NT2/D1 (cell line): Measurements from ENCODE around the gene PKNOX2.

Experiments used
- YY1 ChIP-seq: IDR thresholded peaks from 2 replicates; pipeline ENCODE4 v1.6.1; 2011; ENCODE audit not compliant: insufficient read length, insufficient read depth
- ZNF274 ChIP-seq: IDR thresholded peaks from 2 replicates; pipeline ENCODE4 v1.6.1; 2011; ENCODE audit warnings: mild to moderate bottlenecking, low read depth, low read length

DNA sequence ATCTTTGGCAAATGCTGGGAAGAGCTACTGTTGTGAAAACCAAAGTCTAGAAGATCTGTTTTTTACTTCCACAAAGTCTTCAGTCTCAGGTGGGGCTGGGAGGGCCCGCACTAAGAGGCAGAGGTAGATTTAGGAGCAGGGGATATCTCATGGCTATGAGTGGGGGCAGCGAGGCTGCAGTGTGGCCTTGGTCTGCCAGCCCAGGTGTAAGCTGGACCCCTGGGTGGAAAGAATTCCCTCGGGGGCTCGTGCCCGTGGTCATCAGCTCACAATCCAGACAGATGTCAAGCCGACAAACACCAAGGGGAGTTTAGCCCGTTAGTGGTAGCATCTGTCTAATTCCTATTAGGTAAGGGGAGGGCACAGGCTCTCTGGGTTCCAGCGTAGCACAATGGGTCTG lies 9.0 kb downstream of the PKNOX2 start:
- TF ChIP-seq YY1, result no peak
- no peak for TF ChIP-seq ZNF274
